Peyer's patch (tissue), 4 donors: Measurements from ENCODE around the gene BICD1.

Experiments used
- POLR2A ChIP-seq, 2 donors: fragments of 450-650 bp; IDR thresholded peaks; one replicate each; pipeline ENCODE4 v1.5.1; 2017; ENCODE audit warnings: antibody characterized with exemption in 2 of 2, mild to moderate bottlenecking in 2 of 2, moderate library complexity in 2 of 2
- TF ChIP-seq, protein P1 (sequence below), 6 experiments: fragments of 450-650 bp in 4 of 6; fragments of 200-600 bp in 2 of 6; sonication (generic) in 1 of 6; IDR thresholded peaks; one replicate each; pipeline ENCODE4 v1.5.1; 2017 to 2019; ENCODE audit warnings: antibody characterized with exemption in 6 of 6, mild to moderate bottlenecking in 3 of 6, moderate library complexity in 1 of 6

DNA sequence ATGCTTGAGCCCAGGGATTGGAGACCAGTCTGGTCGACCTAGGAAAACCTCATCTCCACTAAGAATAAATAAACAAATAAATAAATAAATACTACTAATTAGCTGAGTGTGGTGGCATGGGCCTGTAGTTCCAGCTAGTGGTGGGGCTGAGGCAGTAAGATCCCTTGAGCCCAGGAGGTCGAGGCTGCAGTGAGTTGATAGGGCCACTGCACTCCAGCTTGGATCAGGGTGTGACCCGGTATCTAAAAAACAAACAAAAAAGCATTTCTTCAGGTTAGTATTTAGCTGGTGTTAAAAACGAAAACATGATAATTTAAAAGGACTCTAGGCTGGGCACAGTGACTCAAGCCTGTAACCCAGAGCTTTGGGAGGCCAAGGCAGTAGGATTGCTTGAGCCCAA lies 291.5 kb downstream of the BICD1 start:
- TF ChIP-seq, protein P1, sequence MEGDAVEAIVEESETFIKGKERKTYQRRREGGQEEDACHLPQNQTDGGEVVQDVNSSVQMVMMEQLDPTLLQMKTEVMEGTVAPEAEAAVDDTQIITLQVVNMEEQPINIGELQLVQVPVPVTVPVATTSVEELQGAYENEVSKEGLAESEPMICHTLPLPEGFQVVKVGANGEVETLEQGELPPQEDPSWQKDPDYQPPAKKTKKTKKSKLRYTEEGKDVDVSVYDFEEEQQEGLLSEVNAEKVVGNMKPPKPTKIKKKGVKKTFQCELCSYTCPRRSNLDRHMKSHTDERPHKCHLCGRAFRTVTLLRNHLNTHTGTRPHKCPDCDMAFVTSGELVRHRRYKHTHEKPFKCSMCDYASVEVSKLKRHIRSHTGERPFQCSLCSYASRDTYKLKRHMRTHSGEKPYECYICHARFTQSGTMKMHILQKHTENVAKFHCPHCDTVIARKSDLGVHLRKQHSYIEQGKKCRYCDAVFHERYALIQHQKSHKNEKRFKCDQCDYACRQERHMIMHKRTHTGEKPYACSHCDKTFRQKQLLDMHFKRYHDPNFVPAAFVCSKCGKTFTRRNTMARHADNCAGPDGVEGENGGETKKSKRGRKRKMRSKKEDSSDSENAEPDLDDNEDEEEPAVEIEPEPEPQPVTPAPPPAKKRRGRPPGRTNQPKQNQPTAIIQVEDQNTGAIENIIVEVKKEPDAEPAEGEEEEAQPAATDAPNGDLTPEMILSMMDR (IDR thresholded peaks at IDR 0.05): no peak
- TF ChIP-seq POLR2A (IDR thresholded peaks at IDR 0.05): no peak
